ENCODE results near the gene RPL7L1. TPM values are rescaled to one million over a fixed set of nuclear protein-coding genes. Genes with fewer than 3 reads are reported as not detected.
"Not testable (repeated sequence)": the region's sequence is repeated elsewhere in the genome, so short reads cannot be mapped to it uniquely, and the experiment has no call there.

Gene RPL7L1
- polyA plus RNA-seq, 1 experiment: 45.0 TPM

DNA sequence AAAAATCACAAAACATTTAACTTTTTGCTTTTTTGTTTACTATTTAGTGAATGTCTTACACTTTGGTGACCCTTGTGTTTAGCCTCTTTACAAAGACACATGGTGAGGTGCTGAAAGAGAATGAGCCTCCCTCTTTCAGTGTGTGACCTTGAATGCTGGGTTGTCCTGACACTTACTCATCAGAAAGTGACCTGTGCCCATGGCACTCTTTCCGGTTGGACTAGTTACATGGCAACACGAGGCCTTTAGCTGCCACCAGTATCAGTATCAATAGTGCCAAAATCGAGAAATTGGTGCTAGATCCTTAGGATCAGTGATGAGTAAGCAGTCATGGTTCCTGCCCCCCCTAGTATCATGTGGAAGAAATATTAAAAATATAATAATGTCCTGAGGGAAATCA lies 1.7 kb upstream of the RPL7L1 start:
- H3K4me3 ChIP-seq (ENCODE audit: low read depth, low read length): no peak overlapping the region
- DNase-seq (ENCODE audit: low read depth, low spot score): no peak
- TF ChIP-seq CTCF (IDR thresholded peaks at IDR 0.05; ENCODE audit: low read depth, low read length): no peak
- no peaks in the 10 kb centered on the region for H3K27me3 ChIP-seq (ENCODE audit: control insufficient read depth, insufficient read depth, low read length)
- peaks cover 2% of the 10 kb centered on the region; the same call in 1 of the 2 replicates for H3K9me3 ChIP-seq (ENCODE audit: control insufficient read depth, insufficient read depth, low read length)
- ChIA-PET CTCF (interaction anchor here (0.5 to 7.2 kb wide), 12 partner anchors 22 to 266 kb away, joined by 3 to 75 read pairs (median 4); no protein-coding TSS in a partner anchor), POLR2A (interaction anchor here (0.7 kb wide), 1 partner anchor 131 kb away, joined by 4 read pairs; the partner anchor contains the start of gene TBCC)
- H3K27ac ChIP-seq (ENCODE audit: low read depth, low read length): no peak overlapping the region

DNA sequence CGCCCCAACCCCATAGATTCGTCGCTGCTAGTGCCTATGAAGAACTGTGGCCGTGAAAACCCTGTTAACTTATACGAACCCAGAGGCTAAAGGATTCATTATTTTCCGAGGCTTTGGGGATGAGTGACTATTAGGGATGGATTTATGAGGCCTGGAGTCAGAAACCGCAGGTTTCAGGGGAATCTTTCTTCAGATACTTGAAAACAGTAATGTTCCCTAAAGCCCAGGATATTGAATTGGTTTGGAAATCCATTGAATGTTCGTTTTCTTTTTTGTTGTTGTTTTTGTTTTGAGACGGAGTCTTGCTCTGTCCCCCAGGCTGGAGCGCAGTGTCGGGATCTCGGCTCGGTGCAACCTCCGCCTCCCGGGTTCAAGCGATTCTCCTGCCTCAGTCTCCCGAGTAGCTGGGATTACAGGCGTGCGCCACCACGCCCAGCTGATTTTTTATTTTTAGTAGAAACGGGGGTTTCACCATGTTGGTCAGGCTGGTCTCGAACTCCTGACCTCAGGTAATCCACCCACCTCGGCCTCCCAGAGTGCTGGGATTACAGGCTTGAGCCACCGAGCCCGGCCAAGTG lies 913 bp downstream of the RPL7L1 start:
- Histone ChIP-seq H3K27ac (ENCODE audit: low read depth, low read length) (peak overlapping the region; percentile 95), H3K4me3 (ENCODE audit: low read depth, low read length) (peak overlapping the region; percentile 91)
- not testable (repeated sequence) for H3K27me3 ChIP-seq (ENCODE audit: control insufficient read depth, insufficient read depth, low read length); DNase-seq (ENCODE audit: low read depth, low spot score); H3K9me3 ChIP-seq (ENCODE audit: control insufficient read depth, insufficient read depth, low read length)
- ChIA-PET CTCF (interaction anchor here (1.2 to 7.2 kb wide), 3 partner anchors 21 to 218 kb away, joined by 3 to 75 read pairs (median 3); no protein-coding TSS in a partner anchor), POLR2A (interaction anchor here (0.8 to 3.3 kb wide), 7 partner anchors 11 to 188 kb away, joined by 3 to 21 read pairs (median 8); partner anchors contain the start of genes CNPY3 and TBCC)

GRCh38 chr6:42880871-42881270 lies 1.5 kb downstream of the RPL7L1 start:
- peak overlapping the region; percentile 91 for H3K4me3 ChIP-seq (ENCODE audit: low read depth, low read length)
- DNase-seq (ENCODE audit: low read depth, low spot score); H3K27me3 ChIP-seq (ENCODE audit: control insufficient read depth, insufficient read depth, low read length); H3K27ac ChIP-seq (ENCODE audit: low read depth, low read length); H3K9me3 ChIP-seq (ENCODE audit: control insufficient read depth, insufficient read depth, low read length): not testable (repeated sequence)
- ChIA-PET CTCF (interaction anchor here (0.8 kb wide), 1 partner anchor 19 kb away, joined by 3 read pairs; no protein-coding TSS in a partner anchor), POLR2A (interaction anchor here (1.9 to 3.3 kb wide), 2 partner anchors 10 to 98 kb away, joined by 11 to 21 read pairs; a partner anchor contains a TSS)

- POLR2A ChIA-PET: no interaction called here
Observed at GRCh38 chr6:42885702-42886101, 6.3 kb downstream of the RPL7L1 start.

GRCh38 chr6:42888201-42888600 lies 8.8 kb downstream of the RPL7L1 start:
- POLR2A ChIA-PET: interaction anchor here (1.0 kb wide), 1 partner anchor 9 kb away, joined by 3 read pairs; the partner anchor contains the start of gene RPL7L1

More at GRCh38 chr6:42885702-42886101, 6.3 kb downstream of the RPL7L1 start:
- no peak overlapping the region for H3K4me3 ChIP-seq (ENCODE audit: low read depth, low read length)
- CTCF ChIA-PET: interaction anchor here (1.2 kb wide), 1 partner anchor 15 kb away, joined by 4 read pairs; no protein-coding TSS in a partner anchor
- no peaks in the 10 kb centered on the region for H3K27me3 ChIP-seq (ENCODE audit: control insufficient read depth, insufficient read depth, low read length)
- H3K27ac ChIP-seq (ENCODE audit: low read depth, low read length): no peak overlapping the region
- no peak for TF ChIP-seq CTCF (IDR thresholded peaks at IDR 0.05; ENCODE audit: low read depth, low read length)
- no peaks in the 10 kb centered on the region for H3K9me3 ChIP-seq (ENCODE audit: control insufficient read depth, insufficient read depth, low read length)
- no peak for DNase-seq (ENCODE audit: low read depth, low spot score)

DNA sequence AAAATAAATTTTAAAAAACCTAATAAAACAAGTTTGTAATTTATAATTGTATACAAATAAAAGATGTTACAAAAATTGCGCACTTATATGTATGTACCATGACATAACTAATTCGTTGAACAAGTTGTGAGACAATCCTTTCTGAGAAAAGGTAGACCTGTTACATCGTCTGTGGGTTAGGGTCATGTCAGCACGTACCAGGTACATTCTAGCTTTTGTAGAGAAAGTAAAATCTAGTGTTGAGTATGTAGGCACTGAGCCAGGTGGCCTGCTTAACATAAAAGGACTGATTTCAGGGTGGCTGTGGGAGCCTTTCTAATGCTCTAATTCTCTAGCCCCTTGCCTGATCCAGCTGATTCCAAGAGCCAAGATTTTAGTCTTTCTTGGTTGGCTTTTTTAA lies 10.4 kb downstream of the RPL7L1 start:
- no peak for TF ChIP-seq CTCF (IDR thresholded peaks at IDR 0.05; ENCODE audit: low read depth, low read length)
- H3K4me3 ChIP-seq (ENCODE audit: low read depth, low read length): peak overlapping the region; percentile 97
- H3K27ac ChIP-seq (ENCODE audit: low read depth, low read length): peak overlapping the region; percentile 97
- no peaks in the 10 kb centered on the region for H3K9me3 ChIP-seq (ENCODE audit: control insufficient read depth, insufficient read depth, low read length)
- no peaks in the 10 kb centered on the region for H3K27me3 ChIP-seq (ENCODE audit: control insufficient read depth, insufficient read depth, low read length)
- CTCF ChIA-PET: interaction anchor here (1.4 kb wide), 1 partner anchor 12 kb away, joined by 4 read pairs; no protein-coding TSS in a partner anchor
- DNase-seq (ENCODE audit: low read depth, low spot score): no peak
- POLR2A ChIA-PET: interaction anchor here (0.8 to 3.7 kb wide), 3 partner anchors 9 to 285 kb away, joined by 3 to 21 read pairs (median 7); partner anchors contain the start of gene RPL7L1

More at GRCh38 chr6:42888201-42888600, 8.8 kb downstream of the RPL7L1 start:
- CTCF ChIA-PET: interaction anchor here (0.5 to 0.6 kb wide), 2 partner anchors 226 to 292 kb away, joined by 3 to 4 read pairs; no protein-coding TSS in a partner anchor
- H3K27me3 ChIP-seq (ENCODE audit: control insufficient read depth, insufficient read depth, low read length); DNase-seq (ENCODE audit: low read depth, low spot score); H3K4me3 ChIP-seq (ENCODE audit: low read depth, low read length); H3K9me3 ChIP-seq (ENCODE audit: control insufficient read depth, insufficient read depth, low read length); H3K27ac ChIP-seq (ENCODE audit: low read depth, low read length): not testable (repeated sequence)

Data from AG04450 (cell line).